IPS-15b (cell line): ENCODE data around the gene UMPS.
"Not testable (repeated sequence)": the region's sequence is repeated elsewhere in the genome, so short reads cannot be mapped to it uniquely, and the experiment has no call there.

Experiments
- H3K27me3 ChIP-seq: one replicate; pipeline ENCODE4 v1.6.1; 2013; ENCODE audit warnings: low read length; ENCODE audit not compliant: control insufficient read depth, insufficient read depth
- H3K36me3 ChIP-seq: one replicate; pipeline ENCODE4 v1.6.1; 2013; ENCODE audit warnings: low read length; ENCODE audit not compliant: control insufficient read depth, insufficient read depth
- H3K4me1 ChIP-seq: one replicate; pipeline ENCODE4 v1.6.1; 2013; ENCODE audit warnings: mild to moderate bottlenecking, low read length; ENCODE audit not compliant: control insufficient read depth, insufficient read depth
- H3K4me3 ChIP-seq: one replicate; pipeline ENCODE4 v1.5.1; 2013; ENCODE audit warnings: low read depth, low read length
- H3K9ac ChIP-seq: one replicate; pipeline ENCODE4 v1.6.1; 2013; ENCODE audit warnings: low read depth, mild to moderate bottlenecking, low read length
- H3K9me3 ChIP-seq: one replicate; pipeline ENCODE4 v1.6.1; 2013; ENCODE audit warnings: mild to moderate bottlenecking, low read length; ENCODE audit not compliant: control insufficient read depth, insufficient read depth

UMPS gene

GRCh38 chr3:124774841-124775402, 44.7 kb downstream of the UMPS start:
- H3K4me3 ChIP-seq: no peak overlapping the region

GRCh38 chr3:124775877-124776276, 45.6 kb downstream of the UMPS start:
- Histone ChIP-seq H3K4me1 (peaks cover 10% of the 10 kb centered on the region), H3K4me3 (no peak overlapping the region), H3K9ac (no peak overlapping the region), H3K27me3 (no peaks in the 10 kb centered on the region), H3K9me3 (no peaks in the 10 kb centered on the region), H3K36me3 (peaks cover 11% of the 10 kb centered on the region)

More at GRCh38 chr3:124774841-124775402, 44.7 kb downstream of the UMPS start:
- Histone ChIP-seq H3K4me1 (peaks cover 7% of the 10 kb centered on the region), H3K9me3 (no peaks in the 10 kb centered on the region), H3K36me3 (peaks cover 11% of the 10 kb centered on the region), H3K27me3 (no peaks in the 10 kb centered on the region), H3K9ac (no peak overlapping the region)

- Histone ChIP-seq H3K4me3 (no peak overlapping the region), H3K9ac (no peak overlapping the region), H3K27me3 (no peaks in the 10 kb centered on the region), H3K4me1 (peaks cover 17% of the 10 kb centered on the region), H3K36me3 (peaks cover 11% of the 10 kb centered on the region), H3K9me3 (no peaks in the 10 kb centered on the region)
Observed at GRCh38 chr3:124776856-124777255, 46.6 kb downstream of the UMPS start.

- Histone ChIP-seq H3K27me3 (no peaks in the 10 kb centered on the region), H3K4me3 (no peak overlapping the region), H3K4me1 (peaks cover 17% of the 10 kb centered on the region), H3K36me3 (peaks cover 11% of the 10 kb centered on the region), H3K9me3 (no peaks in the 10 kb centered on the region), H3K9ac (no peak overlapping the region)
Observed at GRCh38 chr3:124777762-124778470, 47.7 kb downstream of the UMPS start.

GRCh38 chr3:124779116-124779515, 48.9 kb downstream of the UMPS start:
- Histone ChIP-seq H3K27me3 (no peaks in the 10 kb centered on the region), H3K4me1 (peaks cover 17% of the 10 kb centered on the region), H3K4me3 (no peak overlapping the region), H3K9ac (no peak overlapping the region), H3K9me3 (no peaks in the 10 kb centered on the region), H3K36me3 (peaks cover 4% of the 10 kb centered on the region)

GRCh38 chr3:124779751-124780191, 49.5 kb downstream of the UMPS start:
- peaks cover 4% of the 10 kb centered on the region for H3K36me3 ChIP-seq
- peaks cover 13% of the 10 kb centered on the region for H3K4me1 ChIP-seq

GRCh38 chr3:124780356-124780755, 50.1 kb downstream of the UMPS start:
- Histone ChIP-seq H3K9ac (no peak overlapping the region), H3K9me3 (no peaks in the 10 kb centered on the region), H3K4me3 (no peak overlapping the region), H3K27me3 (no peaks in the 10 kb centered on the region), H3K36me3 (peaks cover 3% of the 10 kb centered on the region), H3K4me1 (peaks cover 11% of the 10 kb centered on the region)

More at GRCh38 chr3:124779751-124780191, 49.5 kb downstream of the UMPS start:
- no peak overlapping the region for H3K4me3 ChIP-seq
- H3K9me3 ChIP-seq: no peaks in the 10 kb centered on the region
- no peaks in the 10 kb centered on the region for H3K27me3 ChIP-seq
- H3K9ac ChIP-seq: peak overlapping the region; percentile 37

GRCh38 chr3:124780761-124781475, 50.7 kb downstream of the UMPS start:
- peaks cover 11% of the 10 kb centered on the region for H3K4me1 ChIP-seq
- no peak overlapping the region for H3K9ac ChIP-seq
- no peaks in the 10 kb centered on the region for H3K9me3 ChIP-seq
- H3K4me3 ChIP-seq: no peak overlapping the region
- H3K27me3 ChIP-seq: no peaks in the 10 kb centered on the region
- H3K36me3 ChIP-seq: peaks cover 3% of the 10 kb centered on the region

GRCh38 chr3:124781476-124782376, 51.5 kb downstream of the UMPS start:
- peaks cover 3% of the 10 kb centered on the region for H3K36me3 ChIP-seq
- H3K9ac ChIP-seq: no peak overlapping the region
- H3K4me1 ChIP-seq: peaks cover 11% of the 10 kb centered on the region

GRCh38 chr3:124782377-124782712, 52.1 kb downstream of the UMPS start:
- H3K9ac ChIP-seq: not testable (repeated sequence)
- peaks cover 11% of the 10 kb centered on the region for H3K4me1 ChIP-seq

More at GRCh38 chr3:124781476-124782376, 51.5 kb downstream of the UMPS start:
- Histone ChIP-seq H3K9me3 (no peaks in the 10 kb centered on the region), H3K27me3 (no peaks in the 10 kb centered on the region), H3K4me3 (no peak overlapping the region)

GRCh38 chr3:124783696-124784095, 53.4 kb downstream of the UMPS start:
- H3K9ac ChIP-seq: no peak overlapping the region
- H3K4me3 ChIP-seq: no peak overlapping the region
- H3K36me3 ChIP-seq: peaks cover 3% of the 10 kb centered on the region
- H3K4me1 ChIP-seq: peaks cover 11% of the 10 kb centered on the region
- H3K9me3 ChIP-seq: no peaks in the 10 kb centered on the region
- H3K27me3 ChIP-seq: no peaks in the 10 kb centered on the region

More at GRCh38 chr3:124782377-124782712, 52.1 kb downstream of the UMPS start:
- H3K36me3 ChIP-seq, H3K27me3 ChIP-seq, H3K9me3 ChIP-seq, H3K4me3 ChIP-seq: not testable (repeated sequence)
